Lower lobe of right lung (tissue), 2 donors: ENCODE data around the gene DIP2C. TPM values are rescaled to one million over a fixed set of nuclear protein-coding genes. Genes with fewer than 3 reads are reported as not detected.

ENCODE experiments used
- ATAC-seq, 2 donors: fragments of 200-7000 bp; cut with Tn5 transposase; one replicate each; pipeline ENCODE4 v1.9.1; 2020 to 2022; ENCODE audit warnings: mild to moderate bottlenecking in 2 of 2, moderate library complexity in 2 of 2
- DNase-seq: peaks from one replicate; pipeline ENCODE4 v3.0.0-alpha.2; 2020
- H3K27ac ChIP-seq: fragments of 200-600 bp; one replicate; pipeline ENCODE4 v1.8.0; 2022
- H3K27me3 ChIP-seq: fragments of 200-600 bp; one replicate; pipeline ENCODE4 v1.8.0; 2022; ENCODE audit warnings: low read depth
- H3K36me3 ChIP-seq: fragments of 200-600 bp; one replicate; pipeline ENCODE4 v1.8.0; 2022; ENCODE audit warnings: mild to moderate bottlenecking
- H3K4me1 ChIP-seq: fragments of 200-600 bp; one replicate; pipeline ENCODE4 v1.8.0; 2022
- H3K4me3 ChIP-seq: fragments of 200-600 bp; one replicate; pipeline ENCODE4 v1.8.0; 2022; ENCODE audit warnings: mild to moderate bottlenecking
- H3K9me3 ChIP-seq: fragments of 200-600 bp; one replicate; pipeline ENCODE4 v1.8.0; 2022
- CTCF ChIP-seq: fragments of 200-600 bp; IDR thresholded peaks from one replicate; pipeline ENCODE4 v1.8.0; 2022; ENCODE audit warnings: antibody characterized with exemption, mild to moderate bottlenecking
- intact Hi-C: fragments of 100-400 bp; cut with DNase I; formaldehyde crosslinking; loops from one replicate; pipeline ENCODE4 v1.11.0; 2022
- total RNA-seq: library from RNA; stranded (reverse); fragmentation: NEBNext Ultra II Directional; extraction: Animal tissue kit (Norgen Biotek cat#: 25700); gene quantifications from one replicate; pipeline ENCODE4 v1.2.1, GENCODE V29; 2021
- donor health status: DM: no; HTN: yes; CAD: no; lungs with severe emphysema.

Gene DIP2C
- total RNA-seq, 1 donor from 2014 or later: 15.1 TPM

GRCh38 chr10:293636-294035 is 395.8 kb downstream of the DIP2C start:
- Histone ChIP-seq H3K4me1 (peaks cover 10% of the 10 kb centered on the region), H3K36me3 (peaks cover 24% of the 10 kb centered on the region), H3K27me3 (no peaks in the 10 kb centered on the region), H3K9me3 (no peaks in the 10 kb centered on the region), H3K4me3 (no peak overlapping the region), H3K27ac (no peak overlapping the region)
- TF ChIP-seq CTCF: no peak
- intact Hi-C loops: no loop called here
- no peak for DNase-seq
- ATAC-seq: no peak

DNA sequence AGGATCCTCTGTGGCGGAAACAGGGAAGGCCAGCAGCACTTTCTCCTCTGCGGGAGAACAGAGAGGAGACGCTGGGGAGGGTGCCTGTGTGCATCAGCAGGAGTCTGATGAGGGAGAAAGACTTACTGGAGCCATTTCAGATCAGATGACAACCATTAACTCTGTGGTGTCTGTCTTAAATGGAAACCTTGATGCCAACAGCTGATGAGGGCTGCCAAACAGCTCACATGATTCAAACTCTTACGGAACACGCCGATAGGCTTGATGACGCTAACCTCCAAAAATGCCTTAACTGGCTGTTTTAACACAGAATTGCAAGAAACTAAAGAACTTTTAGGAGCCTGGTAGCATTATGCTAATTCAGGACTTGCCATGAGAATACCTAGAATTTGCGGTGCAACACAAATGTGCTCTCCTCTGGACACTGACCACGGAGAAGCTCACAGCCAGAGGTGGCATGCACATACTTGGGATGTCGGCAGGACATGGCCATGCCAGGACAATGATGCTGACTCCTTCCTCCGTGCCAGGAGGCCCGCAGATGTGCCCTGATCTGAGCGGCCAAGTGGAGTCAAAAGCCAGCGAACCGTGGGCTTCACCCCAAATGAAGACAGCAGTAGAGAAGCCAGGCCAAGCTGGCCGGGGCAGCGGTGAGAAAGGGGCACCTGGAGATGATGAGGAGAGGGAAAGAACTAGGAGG is 399.3 kb downstream of the DIP2C start:
- intact Hi-C loops: no loop called here
- ATAC-seq: no peak
- peaks cover 23% of the 10 kb centered on the region for H3K36me3 ChIP-seq

DNA sequence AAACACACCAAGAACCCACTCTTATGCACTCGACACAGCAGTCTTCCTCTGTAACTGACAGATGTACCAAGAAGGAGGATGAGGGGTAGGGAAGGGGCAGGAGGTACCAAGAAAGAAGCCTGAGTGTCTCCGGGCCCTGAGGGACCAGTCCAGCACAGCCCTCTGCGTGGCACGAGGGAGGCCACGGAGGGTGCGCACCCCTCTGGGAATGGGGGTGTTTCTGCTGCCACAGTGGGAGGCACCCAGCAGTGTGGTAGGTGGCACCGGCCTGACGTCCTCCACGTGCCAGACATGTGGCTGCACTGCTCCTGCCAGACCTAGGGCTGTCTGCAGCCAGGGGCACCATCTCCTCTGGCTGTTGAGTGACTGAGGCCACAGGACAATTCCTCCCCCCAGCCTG is 399.9 kb downstream of the DIP2C start:
- H3K36me3 ChIP-seq: peaks cover 28% of the 10 kb centered on the region
- H3K9me3 ChIP-seq: no peaks in the 10 kb centered on the region
- H3K27me3 ChIP-seq: no peaks in the 10 kb centered on the region
- intact Hi-C loops: no loop called here
- H3K27ac ChIP-seq: no peak overlapping the region
- H3K4me3 ChIP-seq: no peak overlapping the region
- H3K4me1 ChIP-seq: no peaks in the 10 kb centered on the region
- TF ChIP-seq CTCF: no peak
- no peak for DNase-seq
- peak in 1 of 2 donors; percentile 25 for ATAC-seq

More for the DNA sequence above, 399.3 kb downstream of the DIP2C start:
- H3K4me1 ChIP-seq: no peaks in the 10 kb centered on the region
- no peaks in the 10 kb centered on the region for H3K27me3 ChIP-seq
- no peaks in the 10 kb centered on the region for H3K9me3 ChIP-seq
- DNase-seq: no peak
- H3K27ac ChIP-seq: no peak overlapping the region
- TF ChIP-seq CTCF: no peak
- no peak overlapping the region for H3K4me3 ChIP-seq

GRCh38 chr10:288316-289200 is 400.9 kb downstream of the DIP2C start:
- H3K27ac ChIP-seq: no peak overlapping the region
- H3K36me3 ChIP-seq: peaks cover 35% of the 10 kb centered on the region
- H3K4me3 ChIP-seq: no peak overlapping the region
- TF ChIP-seq CTCF: no peak
- DNase-seq (no peak), ATAC-seq (no peak)
- H3K27me3 ChIP-seq: no peaks in the 10 kb centered on the region
- no peaks in the 10 kb centered on the region for H3K9me3 ChIP-seq
- H3K4me1 ChIP-seq: no peaks in the 10 kb centered on the region
- intact Hi-C loops: no loop called here

- Histone ChIP-seq H3K36me3 (peaks cover 41% of the 10 kb centered on the region), H3K27me3 (no peaks in the 10 kb centered on the region), H3K27ac (no peak overlapping the region), H3K9me3 (no peaks in the 10 kb centered on the region), H3K4me3 (no peak overlapping the region), H3K4me1 (no peaks in the 10 kb centered on the region)
- ATAC-seq (no peak), DNase-seq (no peak)
- TF ChIP-seq CTCF: no peak
- intact Hi-C loops: no loop called here
Observed at GRCh38 chr10:287814-288213, 401.7 kb downstream of the DIP2C start.
